Embryonic facial prominence (tissue), 1 donor: ENCODE measurements around the gene AQP1.

ENCODE experiments used
- DNase-seq: peaks from one replicate; pipeline ENCODE4 v3.0.0-alpha.2; 2016; ENCODE audit errors: extremely low spot score

AQP1 gene

DNA sequence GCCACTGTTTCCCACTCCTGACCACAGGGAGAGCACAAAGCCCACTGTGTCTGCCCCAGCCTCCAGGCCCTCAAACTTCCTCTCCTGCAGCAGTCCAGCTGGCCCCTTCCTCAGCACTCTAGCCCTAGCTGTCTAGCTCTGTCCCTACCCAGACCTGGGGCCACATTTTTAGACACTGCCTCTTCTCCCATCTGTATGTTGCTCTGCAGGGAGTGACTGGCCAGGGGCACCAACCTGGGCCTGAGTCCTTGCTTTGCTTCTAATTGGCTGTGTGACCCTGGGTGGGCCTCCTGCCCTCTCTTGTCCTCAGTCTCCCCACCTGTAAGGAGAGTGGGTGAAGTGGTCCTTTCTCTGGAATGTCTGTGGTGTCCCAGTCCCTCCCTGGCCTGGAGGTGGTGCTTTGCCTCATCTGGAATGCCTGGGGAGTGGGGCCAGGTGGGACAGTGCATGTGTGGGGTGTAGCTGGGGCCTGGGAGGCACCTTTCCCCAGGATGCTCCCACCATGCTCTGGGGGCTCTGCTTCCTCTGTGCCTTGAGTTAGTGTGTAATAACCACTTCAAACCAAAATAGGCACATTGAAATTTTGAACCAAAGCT lies 25.1 kb downstream of the AQP1 start:
- DNase-seq = no peak

DNA sequence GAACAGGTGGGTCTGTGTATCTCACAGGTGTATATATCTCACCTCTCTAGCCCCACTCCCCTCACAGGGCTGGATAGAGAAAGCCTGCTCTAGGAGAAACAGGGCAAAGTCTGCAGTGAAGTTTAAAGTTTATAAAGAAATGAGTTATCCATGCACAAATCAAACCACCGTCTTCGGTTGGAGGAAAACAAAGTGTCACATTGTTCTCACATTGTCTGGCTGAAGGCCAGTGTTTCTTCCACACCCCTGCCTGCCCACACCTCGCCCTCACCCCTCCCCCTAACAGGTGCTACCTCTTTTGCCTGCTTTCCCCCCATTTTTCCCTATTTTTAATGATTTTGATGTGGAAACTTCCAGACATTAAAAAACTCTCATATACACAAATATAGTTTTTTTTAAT lies 25.8 kb downstream of the AQP1 start:
- DNase-seq = no peak

DNA sequence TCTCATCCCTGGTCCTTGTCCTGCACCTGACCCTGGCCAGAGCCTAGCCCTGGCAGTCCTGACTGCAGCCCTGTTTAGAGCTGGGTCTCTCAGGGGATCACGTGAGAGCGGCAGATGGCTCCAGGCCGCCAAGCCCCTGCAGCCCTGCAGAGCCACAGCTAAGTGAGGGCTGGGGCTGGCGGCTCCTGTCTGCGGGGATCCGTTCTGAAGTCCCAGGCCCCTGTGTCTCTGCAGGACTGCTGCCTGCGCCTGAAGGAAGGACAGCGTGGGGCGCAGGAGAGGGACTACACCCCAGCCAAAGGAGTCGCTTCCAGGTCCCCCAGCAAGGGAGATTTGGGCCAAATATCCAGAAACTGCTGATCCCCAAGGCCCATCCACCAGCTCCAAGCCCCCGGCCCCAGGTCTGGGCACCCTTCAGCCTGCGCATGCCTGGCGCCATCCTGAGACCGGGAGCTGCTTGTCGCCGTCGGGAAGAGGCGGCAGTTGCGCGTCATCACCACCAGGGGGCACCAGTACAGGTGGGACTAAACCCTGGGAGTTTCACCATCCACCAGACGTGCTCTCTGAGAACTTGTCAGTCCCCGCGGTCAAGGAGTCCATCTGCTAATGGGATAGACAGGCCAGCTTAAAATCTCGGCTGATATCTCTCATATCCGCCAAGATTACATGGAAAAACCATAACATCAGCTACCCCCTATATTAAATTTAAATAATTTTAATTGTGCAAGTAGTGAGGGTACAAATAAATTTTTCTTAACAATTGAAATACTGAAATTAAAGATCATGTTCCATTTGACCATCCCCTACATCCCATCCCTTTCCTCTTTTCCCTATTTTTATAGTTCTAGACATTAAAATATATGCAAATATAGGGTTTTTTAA lies 27.0 kb downstream of the AQP1 start:
- DNase-seq = no peak

DNA sequence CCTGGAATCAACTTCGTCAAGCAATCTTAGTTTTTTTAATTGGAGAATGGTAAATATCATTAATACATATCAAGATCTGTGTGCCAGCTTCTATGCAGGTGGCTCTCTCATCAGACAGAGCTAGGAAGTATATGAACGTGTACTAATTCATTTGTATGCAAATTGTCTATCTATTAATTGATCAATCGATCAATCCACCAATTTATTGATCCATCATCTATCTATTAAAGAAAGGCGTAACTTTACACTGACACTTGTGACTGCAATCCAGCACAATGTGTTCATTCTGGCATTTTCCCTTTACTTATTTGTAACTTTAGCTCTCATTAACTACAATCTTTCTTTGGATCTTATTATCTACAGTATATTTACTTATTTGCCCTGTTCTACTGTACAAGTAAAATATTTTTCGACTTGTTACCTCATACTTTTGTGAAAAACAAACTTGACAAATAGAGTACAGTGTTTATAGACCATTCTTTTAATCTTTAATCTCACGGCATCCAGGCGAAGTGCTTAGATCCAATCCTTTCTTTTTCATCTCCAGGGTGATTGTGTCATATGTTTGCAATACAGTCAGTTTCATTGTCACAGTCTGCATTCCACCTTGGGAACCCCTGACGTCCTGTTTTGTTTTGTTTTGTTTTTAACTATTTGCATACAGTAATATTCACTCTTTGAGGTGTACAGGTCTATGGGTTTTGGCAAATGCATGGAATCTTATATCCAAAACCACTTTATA lies 30.1 kb downstream of the AQP1 start:
- DNase-seq = no peak

DNA sequence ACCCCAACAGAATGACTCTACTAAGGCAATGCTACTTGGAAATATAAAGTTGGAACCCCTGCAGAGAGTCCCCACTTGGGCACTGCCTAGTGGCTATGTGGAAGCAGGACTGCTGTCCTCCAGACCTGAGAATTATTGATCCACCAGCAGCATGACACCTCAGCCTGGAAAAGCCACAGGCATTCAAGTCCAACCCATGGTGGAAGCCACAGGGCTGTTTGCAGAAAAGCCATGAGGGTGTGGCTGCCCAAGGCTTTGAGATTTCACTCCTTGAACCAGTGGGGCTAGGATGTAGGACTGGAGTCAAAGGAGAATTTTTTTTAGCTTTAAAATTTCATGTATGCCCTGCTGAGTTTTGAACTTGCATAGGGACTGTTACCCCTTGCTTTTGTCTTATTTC lies 38.5 kb downstream of the AQP1 start:
- no peak for DNase-seq

DNA sequence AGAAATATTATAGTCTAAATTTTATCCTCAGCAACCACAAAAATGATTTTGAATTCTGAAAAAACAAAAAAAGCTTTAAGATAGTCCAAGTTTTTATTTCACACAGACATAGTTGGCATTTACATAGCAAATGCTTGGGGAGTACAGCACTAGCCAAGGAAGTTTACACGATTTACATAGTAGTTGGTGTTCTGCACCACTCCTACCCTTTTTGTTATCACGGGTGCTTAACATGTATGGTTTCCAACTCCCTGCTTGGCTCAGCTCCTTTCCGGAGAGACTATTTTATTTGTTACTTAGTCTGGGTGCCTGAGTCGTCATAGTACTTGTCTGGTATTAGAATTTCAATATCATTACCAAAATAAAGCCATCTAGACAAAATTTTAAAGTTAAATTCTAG lies 43.3 kb downstream of the AQP1 start:
- DNase-seq = no peak

DNA sequence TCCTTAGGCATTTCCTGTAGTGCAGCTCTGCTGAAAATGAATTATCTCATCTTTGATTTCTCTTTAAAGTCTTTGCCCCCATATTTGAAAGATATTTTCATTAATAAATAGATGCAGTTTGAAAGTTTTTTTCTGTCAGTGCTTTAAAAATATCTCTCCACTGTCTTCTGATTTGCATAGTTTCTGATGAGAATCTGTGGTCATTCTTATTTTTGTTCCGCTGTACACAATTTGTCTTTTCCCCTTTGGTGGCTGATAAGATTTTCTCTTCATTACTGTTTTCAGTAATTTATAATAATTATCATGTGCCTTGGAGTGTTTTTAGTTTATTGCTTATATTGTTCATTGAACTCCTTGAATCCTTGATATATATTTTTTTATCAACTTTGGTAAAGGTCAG lies 45.1 kb downstream of the AQP1 start:
- no peak for DNase-seq

DNA sequence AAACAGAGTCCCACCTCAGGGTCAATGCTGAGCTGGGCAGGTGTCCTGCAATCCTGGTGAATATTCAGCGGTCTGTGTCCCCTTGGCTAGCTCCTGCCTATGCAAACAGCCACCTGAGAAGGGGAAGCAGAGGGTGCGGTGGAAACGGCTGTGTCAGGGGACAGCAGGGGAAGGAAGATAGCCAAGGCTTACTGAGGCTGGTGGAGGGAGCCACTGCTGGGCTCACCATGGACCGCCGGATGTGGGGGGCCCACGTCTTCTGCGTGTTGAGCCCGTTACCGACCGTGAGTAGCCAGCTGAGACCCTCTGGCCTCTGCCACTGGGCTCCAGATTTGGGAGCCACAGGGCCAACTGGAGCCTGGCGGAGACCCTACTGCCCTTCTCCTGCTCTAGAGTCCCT lies 52.2 kb downstream of the AQP1 start, which contains the start of gene GHRHR:
GHRHR (plus strand) TSS at position 112 of the 400 bp plus-strand sequence; CDS start at position 228, 116 bp downstream.
- no peak for DNase-seq

DNA sequence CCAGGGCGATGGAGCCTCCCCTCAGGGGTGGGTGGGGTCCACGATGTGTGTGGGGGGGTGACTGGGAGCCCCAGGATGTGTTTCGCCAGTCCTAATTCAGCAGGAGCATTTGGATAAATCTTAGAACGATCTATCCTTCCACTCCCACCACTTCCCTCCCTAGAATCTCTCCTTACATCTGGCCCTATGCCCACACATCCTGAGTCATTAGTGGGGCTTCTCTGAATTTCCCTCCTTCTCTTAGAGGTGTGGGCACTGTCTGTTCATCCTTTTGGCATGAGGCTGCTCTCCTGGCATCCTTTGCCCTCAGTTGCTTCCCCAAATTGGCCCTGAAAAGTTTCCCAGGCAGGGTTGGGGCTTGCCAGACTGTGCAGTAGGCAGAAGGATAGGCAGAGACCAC lies 53.7 kb downstream of the AQP1 start:
- DNase-seq = no peak

DNA sequence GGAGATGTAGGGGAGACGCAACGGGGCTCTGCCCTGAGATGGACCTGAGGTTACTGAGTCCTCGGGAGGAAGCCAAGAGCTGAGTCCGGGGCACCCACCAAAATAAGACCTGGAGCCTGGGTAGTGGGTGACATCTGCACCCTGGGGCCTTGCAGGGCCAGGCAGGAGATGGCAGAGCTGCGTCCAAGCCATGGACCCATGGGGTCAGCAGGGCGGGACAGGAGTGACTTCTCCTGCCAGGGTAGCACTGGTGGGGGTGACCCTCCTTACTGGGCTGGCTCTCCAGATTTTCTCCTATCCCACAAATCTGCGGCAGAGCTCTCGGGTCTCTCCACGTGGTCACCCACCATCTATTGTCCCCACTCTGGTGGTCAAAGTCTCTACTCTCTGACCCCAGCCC lies 54.2 kb downstream of the AQP1 start:
- no peak for DNase-seq

DNA sequence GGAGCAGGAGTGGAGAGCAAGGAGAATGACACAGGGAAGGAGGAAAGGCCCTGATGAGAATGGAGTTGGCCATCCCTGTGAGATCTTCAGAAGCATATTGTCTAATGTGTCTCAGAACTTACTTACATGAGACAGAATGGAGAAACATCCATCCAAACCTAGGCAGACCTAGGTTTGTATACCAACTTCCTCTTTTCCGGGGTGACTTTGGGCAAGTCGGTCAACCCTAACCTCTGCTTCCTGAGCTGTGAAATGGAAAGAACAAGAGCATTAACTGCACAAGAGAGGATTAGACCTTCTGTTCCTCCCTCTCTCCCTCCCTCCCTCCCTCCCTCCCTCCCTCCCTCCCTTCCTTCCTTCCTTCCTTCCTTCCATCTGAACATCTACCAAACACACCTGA lies 56.6 kb downstream of the AQP1 start:
- no peak for DNase-seq

DNA sequence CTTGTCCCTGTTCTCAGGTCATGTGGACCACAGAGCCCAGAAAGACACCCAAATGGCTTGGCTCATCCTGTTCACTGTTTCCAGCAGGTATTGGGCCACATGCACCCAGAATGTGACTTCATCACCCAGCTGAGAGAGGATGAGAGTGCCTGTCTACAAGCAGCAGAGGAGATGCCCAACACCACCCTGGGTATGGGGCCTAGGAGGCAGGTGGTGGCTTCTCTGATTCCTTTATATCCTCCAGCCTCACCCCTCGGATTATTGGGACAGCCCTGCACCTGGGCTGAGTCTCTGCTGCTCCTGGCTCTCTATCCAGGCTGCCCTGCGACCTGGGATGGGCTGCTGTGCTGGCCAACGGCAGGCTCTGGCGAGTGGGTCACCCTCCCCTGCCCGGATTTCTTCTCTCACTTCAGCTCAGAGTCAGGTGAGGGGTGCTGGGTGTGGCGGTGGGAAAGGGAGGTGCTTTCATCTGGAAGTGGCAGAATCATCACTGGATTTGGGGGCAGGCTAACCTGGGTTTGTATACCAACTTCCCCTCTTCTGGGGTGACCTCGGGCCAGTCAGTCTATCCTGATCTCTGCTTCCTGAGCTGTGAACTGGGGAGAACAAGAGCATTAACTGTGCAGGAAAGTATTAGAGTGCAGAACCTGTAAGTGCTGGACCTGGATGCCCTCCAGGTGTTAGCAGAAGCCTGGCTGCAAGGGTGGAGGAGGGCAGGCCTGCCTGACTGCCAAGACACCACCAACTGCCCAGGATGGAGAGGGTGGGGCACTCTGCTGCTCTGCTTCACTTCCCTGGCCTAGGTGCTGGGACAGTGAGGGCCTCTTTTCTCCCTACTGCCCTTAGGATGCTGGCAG lies 57.3 kb downstream of the AQP1 start:
- DNase-seq = no peak

DNA sequence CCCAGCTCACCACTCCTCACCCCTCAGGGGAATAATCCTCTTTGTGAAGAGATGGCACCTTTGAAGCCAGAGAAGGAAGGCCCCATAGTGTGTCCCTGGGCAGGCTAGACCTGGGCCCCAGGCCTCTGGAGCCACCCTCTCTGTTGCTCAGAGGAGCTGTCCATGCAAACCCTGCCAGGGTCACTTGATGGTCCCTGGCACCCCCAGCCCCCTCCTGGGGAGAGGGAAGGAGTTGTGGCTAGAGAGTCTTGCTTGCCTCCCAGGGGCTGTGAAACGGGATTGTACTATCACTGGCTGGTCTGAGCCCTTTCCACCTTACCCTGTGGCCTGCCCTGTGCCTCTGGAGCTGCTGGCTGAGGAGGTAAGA lies 57.9 kb downstream of the AQP1 start:
- no peak for DNase-seq

DNA sequence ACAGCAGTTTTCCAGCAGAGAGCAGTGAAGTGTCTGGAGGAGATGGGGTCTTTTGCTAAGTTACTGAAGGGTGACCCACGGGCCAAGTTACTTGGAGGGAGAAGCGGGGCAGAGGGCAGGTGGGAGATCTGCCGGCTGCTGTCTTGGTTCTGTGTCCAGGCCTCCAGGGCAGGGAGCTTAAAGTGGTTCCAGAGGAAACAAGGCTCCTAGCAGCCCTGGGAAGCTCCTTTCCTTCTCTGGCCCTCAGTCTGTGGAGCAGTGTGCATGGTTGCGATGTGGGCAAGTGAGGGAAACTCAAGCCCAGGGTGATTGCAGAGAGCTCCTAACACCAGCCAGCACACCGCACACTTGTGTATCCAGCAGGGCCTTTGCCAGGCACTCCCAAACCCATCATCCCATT lies 58.4 kb downstream of the AQP1 start:
- DNase-seq = no peak

DNA sequence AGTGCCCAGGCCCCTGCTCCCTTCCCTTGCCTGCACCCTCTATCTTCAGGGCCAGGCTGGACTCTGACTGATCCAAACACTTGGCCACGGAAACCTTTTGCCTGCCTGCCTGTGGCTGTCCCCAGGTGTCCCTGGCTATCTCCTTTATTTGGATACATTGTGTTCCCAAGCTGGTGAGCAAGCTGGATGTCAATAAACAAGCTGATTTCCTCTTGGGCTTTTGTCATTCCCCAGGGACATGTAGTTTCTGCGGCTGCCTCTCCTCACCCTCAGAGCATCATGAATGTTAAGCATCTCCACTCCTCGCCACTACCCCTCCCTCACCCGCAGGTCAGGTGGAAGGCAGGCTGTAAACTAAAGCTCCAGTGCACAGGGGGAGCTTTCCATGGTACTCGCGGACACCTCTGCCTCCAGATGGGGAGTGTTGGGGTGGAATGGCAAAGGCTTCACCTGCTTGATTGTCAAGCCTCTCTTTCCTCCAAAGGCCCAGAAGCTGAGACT lies 59.0 kb downstream of the AQP1 start:
- DNase-seq = no peak

DNA sequence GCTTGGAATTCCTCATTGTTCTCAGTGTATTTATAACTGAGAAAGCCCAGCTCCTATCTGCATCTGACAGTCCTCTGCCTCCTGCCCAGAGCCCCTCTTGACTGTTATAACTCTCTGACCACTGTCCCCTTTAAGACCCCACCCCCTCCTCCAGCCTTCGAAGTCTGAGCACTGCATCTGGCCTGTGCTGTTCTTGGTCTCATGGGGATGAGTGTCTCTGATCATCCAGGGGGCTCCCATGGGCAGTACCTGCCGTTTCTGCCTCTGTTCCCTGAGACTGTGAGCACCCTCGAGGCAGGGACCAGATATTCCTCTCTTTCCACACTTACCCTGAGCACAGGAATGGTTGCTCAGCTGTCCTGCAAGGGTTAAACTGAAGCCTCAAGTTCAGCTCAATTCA lies 59.8 kb downstream of the AQP1 start:
- no peak for DNase-seq

DNA sequence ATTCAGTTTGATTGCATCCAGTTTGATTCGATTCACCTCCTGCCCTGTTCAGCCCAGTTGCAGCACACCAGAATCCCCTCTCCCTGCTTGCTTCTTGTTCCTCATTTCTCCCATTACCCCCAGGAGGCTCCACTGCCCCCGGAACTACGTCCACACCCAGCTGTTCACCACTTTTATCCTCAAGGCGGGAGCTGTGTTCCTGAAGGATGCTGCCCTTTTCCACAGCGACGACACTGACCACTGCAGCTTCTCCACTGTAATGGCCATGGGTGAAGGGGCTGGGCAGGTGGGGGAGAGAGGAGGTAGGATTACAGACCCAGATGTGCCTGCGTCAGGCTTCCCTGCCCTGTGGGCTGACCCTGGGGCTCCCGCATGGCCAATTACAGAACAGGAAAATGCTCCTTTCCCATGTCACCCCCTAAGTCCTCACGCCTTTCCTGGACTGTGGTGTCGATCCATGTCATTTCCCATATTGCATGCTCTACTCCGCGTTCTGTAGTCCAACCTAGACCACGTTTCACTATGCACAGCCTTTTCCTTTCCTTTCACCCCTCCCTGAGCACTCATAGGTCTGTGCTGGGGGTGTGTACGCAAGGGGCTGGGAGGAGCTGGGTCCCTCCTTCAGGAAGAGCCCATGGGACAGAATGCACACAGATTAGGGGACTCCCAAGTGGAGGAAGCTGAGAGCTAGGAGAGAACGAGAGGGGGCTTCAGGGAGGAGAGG lies 60.3 kb downstream of the AQP1 start:
- DNase-seq = no peak

DNA sequence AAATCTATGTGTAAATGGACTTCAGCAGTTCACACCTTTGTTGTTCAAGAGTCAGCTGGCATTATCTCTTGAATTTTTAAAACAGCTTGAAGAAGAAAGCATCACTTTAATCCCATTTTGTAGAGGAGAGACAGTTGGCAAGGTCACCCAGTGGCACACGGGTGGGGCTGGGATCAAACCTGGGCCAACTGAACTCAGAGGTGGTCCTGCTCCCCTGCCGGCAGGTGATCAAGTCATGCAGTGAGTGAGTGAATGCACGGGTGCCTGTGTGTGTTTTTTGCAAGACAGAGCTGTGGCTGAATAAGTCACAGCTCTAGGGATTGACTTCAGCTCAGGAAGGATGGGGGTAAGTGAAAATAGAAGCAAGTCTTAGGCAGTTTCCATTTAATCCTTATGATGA lies 61.6 kb downstream of the AQP1 start:
- DNase-seq = no peak

DNA sequence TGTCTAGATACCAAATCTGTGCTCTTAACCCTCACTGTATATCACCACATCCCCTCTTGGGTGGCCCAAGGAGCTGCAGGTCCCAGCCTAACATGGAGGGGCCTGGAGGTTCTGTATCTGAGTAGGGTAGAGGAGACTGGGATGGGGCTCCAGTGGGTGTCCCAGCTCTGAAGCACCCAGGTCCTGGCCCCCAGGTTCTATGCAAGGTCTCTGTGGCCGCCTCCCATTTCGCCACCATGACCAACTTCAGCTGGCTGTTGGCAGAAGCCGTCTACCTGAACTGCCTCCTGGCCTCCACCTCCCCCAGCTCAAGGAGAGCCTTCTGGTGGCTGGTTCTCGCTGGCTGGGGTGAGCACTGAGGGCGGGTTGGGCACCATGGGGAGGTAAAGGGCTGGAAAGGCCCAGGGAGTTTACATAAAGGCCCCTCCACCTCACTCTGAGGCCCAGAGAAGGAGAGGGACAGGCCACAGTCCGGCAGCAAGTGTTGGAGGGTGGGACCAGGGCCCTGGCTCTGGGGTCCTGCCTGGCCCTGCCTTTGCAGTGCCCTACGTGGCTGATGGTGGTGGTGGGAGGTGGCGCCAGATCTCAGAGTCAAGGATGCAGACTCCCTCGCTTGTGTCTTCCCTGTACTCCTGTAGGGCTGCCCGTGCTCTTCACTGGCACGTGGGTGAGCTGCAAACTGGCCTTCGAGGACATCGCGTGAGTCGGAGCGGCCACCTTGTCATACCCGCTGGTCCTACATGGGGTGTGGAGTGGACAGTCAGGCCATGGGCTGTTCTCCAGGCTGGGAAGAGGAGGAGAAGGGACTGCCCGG lies 62.3 kb downstream of the AQP1 start:
- no peak for DNase-seq

DNA sequence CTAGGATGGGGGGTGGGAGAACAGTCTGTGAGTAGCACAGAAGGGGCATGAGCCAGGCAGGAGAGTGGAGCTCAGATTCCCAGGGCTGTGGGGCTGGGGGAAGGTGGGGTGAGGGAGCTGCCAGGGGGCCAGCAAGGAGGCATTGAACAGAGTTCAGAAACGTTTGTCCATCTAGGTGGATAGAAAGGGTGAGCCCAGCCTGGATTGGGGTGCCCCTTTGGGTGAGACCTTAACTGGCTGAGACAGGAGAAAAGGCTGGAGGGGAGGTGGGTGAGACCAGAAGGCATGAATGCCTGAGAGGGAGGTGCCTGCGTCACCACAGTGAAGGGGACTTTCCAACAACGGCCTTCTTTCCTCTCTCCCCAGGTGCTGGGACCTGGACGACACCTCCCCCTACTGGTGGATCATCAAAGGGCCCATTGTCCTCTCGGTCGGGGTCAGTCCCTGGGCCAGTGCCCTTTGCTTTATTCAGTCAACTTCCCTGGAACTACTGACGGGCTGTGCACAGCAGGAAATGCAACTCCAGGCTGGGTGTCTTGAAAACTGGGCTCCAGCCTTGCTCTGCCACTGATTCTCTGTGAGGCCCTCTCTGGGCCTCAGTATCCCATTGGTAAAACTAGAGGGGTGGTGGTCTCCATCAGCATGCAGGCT lies 63.1 kb downstream of the AQP1 start:
- DNase-seq = no peak
